Nephron (organoid): Measurements from ENCODE around the gene KIF26A.

Experiments used
- H3K27ac Mint-ChIP-seq, 3 experiments: 2 replicates each; pipeline ENCODE4 v1.8.0; 2020; ENCODE audit warnings: mixed read lengths in 3 of 3, mild to moderate bottlenecking in 2 of 3, moderate library complexity in 1 of 3
- H3K27me3 Mint-ChIP-seq: 2 replicates; pipeline ENCODE4 v1.8.0; 2021; ENCODE audit warnings: low read depth, mild to moderate bottlenecking, moderate library complexity, mixed read lengths
- H3K36me3 Mint-ChIP-seq: 2 replicates; pipeline ENCODE4 v1.8.0; 2020; ENCODE audit warnings: low read depth, mixed read lengths
- H3K4me1 Mint-ChIP-seq: 2 replicates; pipeline ENCODE4 v1.8.0; 2020; ENCODE audit warnings: mixed read lengths
- H3K4me3 Mint-ChIP-seq, 3 experiments: 2 replicates each; pipeline ENCODE4 v1.8.0; 2020; ENCODE audit warnings: mild to moderate bottlenecking in 3 of 3, mixed read lengths in 3 of 3, moderate library complexity in 2 of 3
- H3K9me3 Mint-ChIP-seq: 2 replicates; pipeline ENCODE4 v1.8.0; 2020; ENCODE audit warnings: mixed read lengths
- CTCF ChIP-seq, 3 experiments: fragments of 200-600 bp; sonication (generic); IDR thresholded peaks; one replicate each; pipeline ENCODE4 v1.5.0; 2021; ENCODE audit warnings: antibody characterized with exemption in 3 of 3; ENCODE audit not compliant: unreplicated experiment in 3 of 3

Gene KIF26A

GRCh38 chr14:104135904-104136471 is 2.4 kb upstream of the KIF26A start:
- Mint-ChIP-seq H3K4me1 (peaks cover 5% of the 10 kb centered on the region), H3K4me3 (peak overlapping the region in 2 of 3 experiments; percentile 28 to 69), H3K36me3 (no peaks in the 10 kb centered on the region), H3K9me3 (peaks cover under 1% of the 10 kb centered on the region), H3K27me3 (peaks cover 68% of the 10 kb centered on the region), H3K27ac (no peak overlapping the region)
- TF ChIP-seq CTCF (IDR thresholded peaks at IDR 0.05; ENCODE audit: unreplicated experiment in 3 of 3), result no peak

GRCh38 chr14:104136472-104137296 is 1.7 kb upstream of the KIF26A start:
- no peaks in the 10 kb centered on the region for H3K36me3 Mint-ChIP-seq
- no peaks in the 10 kb centered on the region for H3K9me3 Mint-ChIP-seq
- no peak overlapping the region for H3K27ac Mint-ChIP-seq
- H3K4me3 Mint-ChIP-seq, result peak overlapping the region; percentile 77 to 81 (median 79)
- peaks cover 5% of the 10 kb centered on the region for H3K4me1 Mint-ChIP-seq
- peaks cover 64% of the 10 kb centered on the region for H3K27me3 Mint-ChIP-seq
- no peak for TF ChIP-seq CTCF (IDR thresholded peaks at IDR 0.05; ENCODE audit: unreplicated experiment in 3 of 3)

DNA sequence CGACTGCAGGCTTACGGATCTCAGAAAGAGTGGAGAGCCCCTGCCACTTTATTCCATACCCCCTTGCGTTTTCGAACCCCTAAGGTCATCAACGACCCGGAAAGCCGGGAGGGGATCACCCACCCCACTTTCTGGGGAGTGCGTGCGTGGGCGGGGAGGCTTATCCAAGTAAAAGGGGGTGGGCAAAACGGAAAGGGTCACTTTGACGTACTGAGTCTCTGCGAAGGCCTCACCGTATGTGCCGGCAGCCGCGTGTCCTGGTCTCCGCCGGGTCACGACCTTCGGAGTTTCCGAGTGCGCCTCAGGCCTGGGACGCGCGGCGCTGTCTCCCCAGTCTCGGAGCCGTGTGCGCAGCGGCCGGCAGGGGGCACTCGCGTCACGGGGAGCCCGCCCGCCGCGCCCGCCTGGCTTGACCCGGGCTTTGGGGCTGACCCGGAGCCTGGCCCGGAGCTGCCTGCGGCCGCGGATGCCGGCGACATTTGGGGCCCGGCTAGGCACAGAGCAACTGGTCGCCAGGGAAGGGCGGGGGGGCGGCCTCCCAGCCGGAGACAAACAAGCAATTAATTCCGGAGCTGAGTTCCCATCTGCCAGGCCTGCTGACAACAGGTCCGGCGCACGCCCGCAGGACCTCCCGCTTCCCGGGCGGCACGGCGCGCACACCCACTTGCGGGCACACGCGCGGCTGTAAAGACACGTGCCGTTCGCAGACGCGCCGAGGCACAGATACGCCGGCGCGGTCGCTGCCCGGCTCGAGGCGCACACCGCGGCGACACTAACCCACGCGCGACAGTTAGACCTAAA is 890 bp upstream of the KIF26A start:
- no peaks in the 10 kb centered on the region for H3K9me3 Mint-ChIP-seq
- peak overlapping the region; percentile 77 to 81 (median 79) for H3K4me3 Mint-ChIP-seq
- peak; percentile 93 to 98 (median 97) for TF ChIP-seq CTCF (IDR thresholded peaks at IDR 0.05; ENCODE audit: unreplicated experiment in 3 of 3)
- peaks cover 5% of the 10 kb centered on the region for H3K4me1 Mint-ChIP-seq
- H3K36me3 Mint-ChIP-seq, result no peaks in the 10 kb centered on the region
- no peak overlapping the region for H3K27ac Mint-ChIP-seq
- H3K27me3 Mint-ChIP-seq, result peaks cover 56% of the 10 kb centered on the region

DNA sequence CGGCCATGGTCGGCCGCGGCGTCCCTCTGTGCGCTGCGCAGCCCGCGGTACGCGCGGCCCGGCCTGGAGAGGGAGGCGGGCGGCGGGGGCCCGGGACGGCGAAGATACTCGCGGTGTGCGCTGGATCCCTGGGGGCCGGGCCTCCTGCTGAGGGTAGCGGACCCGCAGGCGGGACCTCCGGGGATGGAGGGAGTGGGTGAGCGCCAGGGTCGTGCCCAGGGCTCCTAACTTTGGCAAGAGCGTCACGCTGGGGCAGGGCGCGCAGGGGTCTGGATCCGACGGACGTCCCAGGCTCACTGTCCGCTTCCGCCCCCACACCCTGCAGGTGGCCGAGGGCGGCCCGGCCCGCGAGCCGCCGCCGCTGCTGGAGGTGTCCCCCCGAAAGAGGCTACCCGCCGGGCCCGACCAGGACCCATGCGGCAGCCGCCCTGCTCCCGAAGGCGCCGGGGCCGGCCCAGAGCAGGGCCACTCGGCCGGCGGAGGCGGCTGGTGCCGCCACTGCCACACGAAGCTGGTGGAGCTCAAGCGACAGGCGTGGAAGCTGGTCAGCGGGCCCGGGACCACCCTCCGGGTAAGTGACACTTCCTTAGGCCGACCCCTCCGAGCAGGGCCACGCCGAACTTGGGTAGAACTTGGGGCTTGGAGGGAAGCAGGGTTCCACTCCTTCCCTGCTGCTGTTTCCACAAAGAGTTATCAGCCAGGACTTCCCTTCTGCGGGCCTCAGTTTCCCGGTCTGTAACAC is 502 bp downstream of the KIF26A start:
- TF ChIP-seq CTCF (IDR thresholded peaks at IDR 0.05; ENCODE audit: unreplicated experiment in 3 of 3), result no peak
- Mint-ChIP-seq H3K27ac (no peak overlapping the region), H3K27me3 (peaks cover 47% of the 10 kb centered on the region), H3K36me3 (no peaks in the 10 kb centered on the region), H3K4me1 (peaks cover 8% of the 10 kb centered on the region), H3K4me3 (peak overlapping the region; percentile 79 to 83 (median 81)), H3K9me3 (no peaks in the 10 kb centered on the region)

DNA sequence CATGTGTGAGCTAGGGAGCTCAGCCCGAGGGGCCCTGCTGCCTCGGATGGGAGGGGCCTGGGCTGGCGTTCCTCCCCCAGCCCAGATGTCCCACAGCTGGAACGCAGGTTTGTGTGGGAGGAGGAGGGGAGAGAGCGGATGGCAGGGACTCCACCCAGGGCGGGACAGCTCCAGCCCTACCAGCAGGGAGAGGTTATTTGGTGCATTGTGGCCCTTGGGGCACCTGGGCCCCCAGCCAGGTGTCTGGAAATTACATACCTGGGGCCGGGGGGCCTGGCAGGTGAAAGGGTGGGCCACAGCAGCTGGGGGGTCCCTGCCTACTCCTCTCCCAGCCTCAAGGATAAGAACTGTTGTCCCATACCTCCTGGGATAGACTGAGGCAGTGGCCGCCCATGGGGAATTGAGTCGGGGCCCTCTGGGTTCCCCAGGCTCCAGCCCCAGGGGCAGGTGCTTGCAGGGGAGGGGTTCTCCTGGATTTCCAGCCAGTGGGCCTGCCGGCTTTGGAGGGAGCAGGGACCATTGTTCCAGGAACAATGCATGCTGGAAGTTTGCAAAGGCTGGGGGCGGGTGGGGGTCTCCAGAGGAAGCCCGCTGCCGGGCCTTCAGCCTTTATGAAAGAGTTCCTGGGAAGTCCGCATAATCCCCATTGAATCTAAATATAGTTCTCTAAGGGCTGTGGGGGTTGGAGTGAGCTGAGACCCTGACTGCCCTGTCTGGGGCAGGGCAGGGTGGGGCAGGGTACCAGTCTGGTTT is 1.2 kb downstream of the KIF26A start:
- no peak for TF ChIP-seq CTCF (IDR thresholded peaks at IDR 0.05; ENCODE audit: unreplicated experiment in 3 of 3)
- H3K27me3 Mint-ChIP-seq, result peaks cover 44% of the 10 kb centered on the region
- no peaks in the 10 kb centered on the region for H3K36me3 Mint-ChIP-seq
- peaks cover 12% of the 10 kb centered on the region for H3K4me1 Mint-ChIP-seq
- no peaks in the 10 kb centered on the region for H3K9me3 Mint-ChIP-seq
- H3K4me3 Mint-ChIP-seq, result peak overlapping the region; percentile 79 to 83 (median 81)
- H3K27ac Mint-ChIP-seq, result no peak overlapping the region
